CD14-positive monocyte (primary cell): ENCODE results near the gene MADD. TPM values are rescaled to one million over a fixed set of nuclear protein-coding genes. Genes with fewer than 3 reads are reported as not detected.
A peak's percentile ranks its signal among the peaks of the same experiment; 100 is the strongest.

ENCODE experiments used
- DNase-seq, 3 donors: peaks; one replicate each; pipeline ENCODE4 v3.0.0-alpha.2; 2011 to 2022
- H2AFZ ChIP-seq: 2 replicates; pipeline ENCODE4 v1.6.0; 2012; ENCODE audit warnings: mild to moderate bottlenecking, low read depth, low read length, inconsistent platforms; ENCODE audit not compliant: insufficient read depth, poor library complexity, severe bottlenecking
- H3K27ac ChIP-seq, 2 donors: 1 replicate in 1 of 2; 2 replicates in 1 of 2; pipeline ENCODE4 v1.5.1; 2012 to 2013; ENCODE audit warnings: low read length in 2 of 2, control low read depth in 1 of 2, inconsistent platforms in 1 of 2, low read depth in 1 of 2, mild to moderate bottlenecking in 1 of 2
- H3K27me3 ChIP-seq, 2 donors: one replicate each; pipeline versions ENCODE4 v1.6.0 to v1.6.1; 2011 to 2013; ENCODE audit warnings: low read length in 2 of 2; ENCODE audit not compliant: control insufficient read depth in 2 of 2, insufficient read depth in 2 of 2
- H3K36me3 ChIP-seq, 2 donors: replicated peaks in 1 of 2; 1 replicate in 1 of 2; 2 replicates in 1 of 2; pipeline versions ENCODE4 v1.5.1 to v1.6.1; 2012 to 2013; ENCODE audit warnings: low read length in 2 of 2, control low read depth in 1 of 2, inconsistent platforms in 1 of 2, mild to moderate bottlenecking in 1 of 2; ENCODE audit not compliant: insufficient read depth in 2 of 2, control insufficient read depth in 1 of 2
- H3K4me1 ChIP-seq, 2 donors: 1 replicate in 1 of 2; 2 replicates in 1 of 2; pipeline versions ENCODE4 v1.5.1 to v1.6.1; 2012 to 2013; ENCODE audit warnings: low read length in 2 of 2, control low read depth in 1 of 2, inconsistent platforms in 1 of 2, mild to moderate bottlenecking in 1 of 2, moderate library complexity in 1 of 2; ENCODE audit not compliant: insufficient read depth in 2 of 2, control insufficient read depth in 1 of 2
- H3K4me2 ChIP-seq: replicated peaks from 2 replicates; pipeline ENCODE3; 2012; ENCODE audit warnings: low read length, moderate library complexity, mild to moderate bottlenecking; ENCODE audit not compliant: poor library complexity, severe bottlenecking; ENCODE audit errors: extremely low read depth
- H3K4me3 ChIP-seq, 3 experiments: fragments of 200-600 bp in 1 of 3; sonication (generic) in 1 of 3; replicated peaks in 1 of 3; 1 replicate in 2 of 3; 2 replicates in 1 of 3; pipeline ENCODE4 v1.5.1; 2011 to 2013; ENCODE audit warnings: low read length in 3 of 3, mild to moderate bottlenecking in 3 of 3, control low read depth in 2 of 3, low read depth in 2 of 3, inconsistent platforms in 1 of 3, moderate library complexity in 1 of 3
- H3K79me2 ChIP-seq: 2 replicates; pipeline ENCODE4 v1.6.0; 2012; ENCODE audit warnings: mild to moderate bottlenecking, control low read depth, inconsistent platforms, low read length, moderate library complexity; ENCODE audit not compliant: insufficient read depth
- H3K9ac ChIP-seq: 2 replicates; pipeline ENCODE4 v1.6.0; 2017; ENCODE audit warnings: low read length, mild to moderate bottlenecking; ENCODE audit not compliant: insufficient read depth, poor library complexity, severe bottlenecking
- H3K9me3 ChIP-seq, 2 donors: replicated peaks in 1 of 2; 1 replicate in 1 of 2; 2 replicates in 1 of 2; pipeline versions ENCODE4 v1.5.1 to v1.6.1; 2012 to 2013; ENCODE audit warnings: low read length in 2 of 2, control low read depth in 1 of 2; ENCODE audit not compliant: control insufficient read depth in 1 of 2, insufficient read depth in 1 of 2
- H4K20me1 ChIP-seq: 2 replicates; pipeline ENCODE4 v1.6.0; 2012; ENCODE audit warnings: mild to moderate bottlenecking, low read length, control low read depth, moderate library complexity; ENCODE audit not compliant: insufficient read depth
- H3K27ac Mint-ChIP-seq, 7 donors: one replicate each; pipeline ENCODE4 v1.8.0; 2020; ENCODE audit warnings: mild to moderate bottlenecking in 7 of 7, mixed read lengths in 7 of 7, moderate library complexity in 6 of 7, inconsistent platforms in 2 of 7
- H3K27me3 Mint-ChIP-seq, 3 donors: one replicate each; pipeline ENCODE4 v1.8.0; 2021 to 2022; ENCODE audit warnings: low read depth in 3 of 3, mild to moderate bottlenecking in 3 of 3, mixed read lengths in 3 of 3, moderate library complexity in 3 of 3, inconsistent platforms in 1 of 3
- H3K36me3 Mint-ChIP-seq, 2 donors: one replicate each; pipeline ENCODE4 v1.8.0; 2020; ENCODE audit warnings: mixed read lengths in 2 of 2, inconsistent platforms in 1 of 2, mild to moderate bottlenecking in 1 of 2
- H3K4me1 Mint-ChIP-seq: one replicate; pipeline ENCODE4 v1.8.0; 2020; ENCODE audit warnings: mild to moderate bottlenecking, mixed read lengths
- H3K4me3 Mint-ChIP-seq, 2 donors: one replicate each; pipeline ENCODE4 v1.8.0; 2020; ENCODE audit warnings: mild to moderate bottlenecking in 2 of 2, mixed read lengths in 2 of 2, moderate library complexity in 1 of 2
- H3K9me3 Mint-ChIP-seq, 7 donors: one replicate each; pipeline ENCODE4 v1.8.0; 2020 to 2022; ENCODE audit warnings: mixed read lengths in 7 of 7, mild to moderate bottlenecking in 6 of 7, moderate library complexity in 6 of 7, inconsistent platforms in 2 of 7
- CTCF ChIP-seq: fragments of 200-600 bp; IDR thresholded peaks from one replicate; pipeline ENCODE4 v1.8.0; 2022; ENCODE audit warnings: antibody characterized with exemption, mild to moderate bottlenecking
- WGBS: methylation state at CpG from one replicate; pipeline ENCODE4 v1.1.5; 2013; ENCODE audit warnings: missing lambda C conversion rate; ENCODE audit not compliant: insufficient coverage; 5-methylcytosine and 5-hydroxymethylcytosine counted together
- intact Hi-C, 2 donors: fragments of 100-400 bp; cut with micrococcal nuclease; formaldehyde crosslinking; loops; one replicate each; pipeline versions ENCODE4 v1.15.0 to v1.15.1; 2023
- polyA plus RNA-seq, 3 donors: library from polyadenylated mRNA; depleted of rRNA in 1 of 3; unstranded in 2 of 3; stranded (reverse) in 1 of 3; fragments of 300-500 nt in 2 of 3; fragments of >200 nt in 1 of 3; fragmentation: Illumina TruSeq in 2 of 3; gene quantifications; 1 replicate in 2 of 3; 2 replicates in 1 of 3; pipeline ENCODE4 v1.2.3, GENCODE V29; 2012 to 2021

The MADD gene
- polyA plus RNA-seq, 3 donors = 6.4 to 58.1 (median 12.2) TPM

GRCh38 chr11:47353978-47354774 lies 84.2 kb downstream of the MADD start:
- intact Hi-C loops = no loop called here
- no peak for TF ChIP-seq CTCF
- WGBS = 84% methylated on average over 11 of the region's 15 CpGs
- H3K27me3 Mint-ChIP-seq = peaks cover 0 to 4% (median 0%) of the 10 kb centered on the region in 3 donors
- H3K4me1 Mint-ChIP-seq = peaks cover 5% of the 10 kb centered on the region
- H3K36me3 ChIP-seq = peaks cover 45 to 61% of the 10 kb centered on the region in 2 donors
- H3K4me3 Mint-ChIP-seq = no peak overlapping the region
- H3K9ac ChIP-seq = no peak overlapping the region
- H3K36me3 Mint-ChIP-seq = peaks cover 12 to 13% of the 10 kb centered on the region in 2 donors
- peaks cover 31% of the 10 kb centered on the region for H3K79me2 ChIP-seq
- no peak overlapping the region for H3K4me3 ChIP-seq
- H3K9me3 Mint-ChIP-seq = peaks cover 0 to 2% (median 0%) of the 10 kb centered on the region in 7 donors
- peak overlapping the region in 1 of 2 donors; percentile 45 for H3K27ac ChIP-seq
- peaks cover 94% of the 10 kb centered on the region for H4K20me1 ChIP-seq
- H2AFZ ChIP-seq = no peak overlapping the region
- peaks cover 6 to 8% of the 10 kb centered on the region in 2 donors for H3K4me1 ChIP-seq
- DNase-seq = no peak
- no peaks in the 10 kb centered on the region for H3K9me3 ChIP-seq
- H3K27ac Mint-ChIP-seq = peak overlapping the region in 6 of 7 donors; percentile 0 to 82 (median 72)
- H3K27me3 ChIP-seq = no peaks in the 10 kb centered on the region
- no peak overlapping the region for H3K4me2 ChIP-seq

- Histone ChIP-seq H4K20me1 (peaks cover 98% of the 10 kb centered on the region), H3K4me3 (no peak overlapping the region), H3K4me2 (no peak overlapping the region), H3K27ac (peak overlapping the region in 1 of 2 donors; percentile 45), H3K9me3 (no peaks in the 10 kb centered on the region), H3K36me3 (peaks cover 48 to 68% of the 10 kb centered on the region in 2 donors), H3K79me2 (peaks cover 39% of the 10 kb centered on the region), H2AFZ (no peak overlapping the region), H3K4me1 (peaks cover 13 to 15% of the 10 kb centered on the region in 2 donors), H3K9ac (no peak overlapping the region), H3K27me3 (no peaks in the 10 kb centered on the region)
- H3K36me3 Mint-ChIP-seq = peaks cover 13 to 20% of the 10 kb centered on the region in 2 donors
- 94% methylated on average over 24 of the region's 32 CpGs for WGBS
- peaks cover 11% of the 10 kb centered on the region for H3K4me1 Mint-ChIP-seq
- intact Hi-C loops = no loop called here
- TF ChIP-seq CTCF = no peak
- H3K27ac Mint-ChIP-seq = peak overlapping the region in 1 of 7 donors; percentile 72
- H3K4me3 Mint-ChIP-seq = no peak overlapping the region
- H3K9me3 Mint-ChIP-seq = peaks cover 0 to 2% (median 0%) of the 10 kb centered on the region in 7 donors
- peaks cover 0 to 1% (median 0%) of the 10 kb centered on the region in 3 donors for H3K27me3 Mint-ChIP-seq
- DNase-seq = no peak
Observed at GRCh38 chr11:47354913-47355282, 85.0 kb downstream of the MADD start.
